HepG2 (cell line): ENCODE data around the gene IL1RAP. TPM values are rescaled to one million over a fixed set of nuclear protein-coding genes. Genes with fewer than 3 reads are reported as not detected.

Experiments
- BCL6 ChIP-seq: IDR thresholded peaks from 2 replicates; pipeline ENCODE4 v1.6.1; 2016; ENCODE audit warnings: missing genetic modification reagents, missing compliant biosample characterization
- FLYWCH1 ChIP-seq: sonication (generic); formaldehyde crosslinking; IDR thresholded peaks from 2 replicates; pipeline ENCODE4 v1.8.1; 2023; ENCODE audit warnings: mild to moderate bottlenecking, missing genetic modification reagents
- KAT7 ChIP-seq: IDR thresholded peaks from 2 replicates; pipeline ENCODE4 v1.6.1; 2018; ENCODE audit warnings: borderline replicate concordance, missing compliant biosample characterization
- MIER2 ChIP-seq: IDR thresholded peaks from 2 replicates; pipeline ENCODE4 v1.6.1; 2016; ENCODE audit warnings: missing biosample characterization, missing genetic modification reagents
- PPARG ChIP-seq: conservative IDR thresholded peaks from 2 replicates; pipeline ENCODE4 v1.6.1; 2016; ENCODE audit warnings: missing biosample characterization, missing genetic modification reagents
- SALL2 ChIP-seq: sonication (generic); formaldehyde crosslinking; IDR thresholded peaks from 2 replicates; pipeline ENCODE4 v1.8.1; 2023; ENCODE audit warnings: mild to moderate bottlenecking, missing genetic modification reagents, inconsistent platforms
- ZNF879 ChIP-seq: sonication (generic); formaldehyde crosslinking; IDR thresholded peaks from 2 replicates; pipeline ENCODE4 v1.8.1; 2023; ENCODE audit warnings: missing genetic modification reagents
- polyA plus RNA-seq, 8 experiments: library from polyadenylated mRNA; depleted of rRNA in 3 of 8; stranded (reverse) in 7 of 8; unstranded in 1 of 8; fragments of >200 nt; fragmentation: Illumina TruSeq in 4 of 8; extraction: Trizol in 4 of 8; gene quantifications; 2 replicates each; pipeline versions ENCODE4 v1.2.1 to v1.2.3, GENCODE V29; 2011 to 2016; ENCODE audit warnings: low read depth in 4 of 8, missing spikeins in 1 of 8, mixed read lengths in 1 of 8; ENCODE audit not compliant: insufficient read depth in 1 of 8
- total RNA-seq, 5 experiments: library from RNA; depleted of rRNA; stranded (reverse); fragments of >200 nt; fragmentation: Illumina TruSeq; extraction: Trizol; gene quantifications; 2 replicates each; pipeline ENCODE4 v1.2.3, GENCODE V29; 2016; ENCODE audit warnings: low read depth in 1 of 5
- TF ChIP-seq, protein P1 (sequence below), 2 experiments: sonication (generic) in 1 of 2; formaldehyde crosslinking in 1 of 2; IDR thresholded peaks; 2 replicates each; pipeline versions ENCODE4 v1.5.1 to v1.6.1; 2011 to 2020; ENCODE audit warnings: borderline replicate concordance in 1 of 2, low read depth in 1 of 2, low read length in 1 of 2, mild to moderate bottlenecking in 1 of 2, missing genetic modification reagents in 1 of 2, moderate library complexity in 1 of 2
- TF ChIP-seq, protein P2 (sequence below): sonication (generic); formaldehyde crosslinking; IDR thresholded peaks from 2 replicates; pipeline ENCODE4 v1.8.0; 2022; ENCODE audit warnings: missing genetic modification reagents, mild to moderate bottlenecking, moderate library complexity, borderline replicate concordance
- TF ChIP-seq, protein P3 (sequence below): IDR thresholded peaks from 2 replicates; pipeline ENCODE4 v1.6.1; 2016; ENCODE audit warnings: low read depth, borderline replicate concordance

IL1RAP gene
- total and polyA plus RNA-seq, 2 of the 13 experiments (the other 11 are each of a cell fraction or from before 2014, with no cell fraction given), result 18.3 to 54.9 TPM

DNA sequence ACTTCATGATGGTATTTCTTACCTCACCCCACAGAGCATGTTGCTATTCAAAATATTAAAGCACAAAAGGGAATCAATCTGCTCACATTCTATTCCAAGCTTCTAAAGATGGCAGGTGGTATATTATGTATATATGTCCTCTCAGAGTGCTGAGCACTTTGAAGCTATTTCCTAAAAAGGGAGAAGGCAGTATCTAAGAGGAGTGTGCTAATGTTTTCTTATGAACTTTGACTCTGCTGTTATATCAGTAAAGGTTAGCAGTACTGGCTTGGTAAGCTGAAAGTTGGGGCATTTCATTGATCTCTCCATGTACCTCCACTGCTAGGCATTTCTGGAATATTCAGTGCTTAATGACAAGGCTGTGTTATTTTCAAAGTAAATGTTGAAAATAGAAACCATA, 43.4 kb downstream of the IL1RAP start (continued):
- TF ChIP-seq, protein P1, sequence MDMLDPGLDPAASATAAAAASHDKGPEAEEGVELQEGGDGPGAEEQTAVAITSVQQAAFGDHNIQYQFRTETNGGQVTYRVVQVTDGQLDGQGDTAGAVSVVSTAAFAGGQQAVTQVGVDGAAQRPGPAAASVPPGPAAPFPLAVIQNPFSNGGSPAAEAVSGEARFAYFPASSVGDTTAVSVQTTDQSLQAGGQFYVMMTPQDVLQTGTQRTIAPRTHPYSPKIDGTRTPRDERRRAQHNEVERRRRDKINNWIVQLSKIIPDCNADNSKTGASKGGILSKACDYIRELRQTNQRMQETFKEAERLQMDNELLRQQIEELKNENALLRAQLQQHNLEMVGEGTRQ (IDR thresholded peaks at IDR 0.05; ENCODE audit: low read depth, low read length), result no peak
- TF ChIP-seq, protein P1 (CRISPR knock-in tag; IDR thresholded peaks at IDR 0.05; ENCODE audit: borderline replicate concordance), result no peak
- TF ChIP-seq PPARG (CRISPR knock-in tag) (0 out of 2 replicates have a peak, but pooled peaks have one; percentile 13), MIER2 (no peak), SALL2 (CRISPR knock-in tag) (no peak), BCL6 (CRISPR knock-in tag) (peak; percentile 53; the same call in 1 of the 2 replicates), FLYWCH1 (CRISPR knock-in tag) (no peak), KAT7 (CRISPR knock-in tag) (no peak), ZNF879 (CRISPR knock-in tag) (no peak)
- TF ChIP-seq, protein P2, sequence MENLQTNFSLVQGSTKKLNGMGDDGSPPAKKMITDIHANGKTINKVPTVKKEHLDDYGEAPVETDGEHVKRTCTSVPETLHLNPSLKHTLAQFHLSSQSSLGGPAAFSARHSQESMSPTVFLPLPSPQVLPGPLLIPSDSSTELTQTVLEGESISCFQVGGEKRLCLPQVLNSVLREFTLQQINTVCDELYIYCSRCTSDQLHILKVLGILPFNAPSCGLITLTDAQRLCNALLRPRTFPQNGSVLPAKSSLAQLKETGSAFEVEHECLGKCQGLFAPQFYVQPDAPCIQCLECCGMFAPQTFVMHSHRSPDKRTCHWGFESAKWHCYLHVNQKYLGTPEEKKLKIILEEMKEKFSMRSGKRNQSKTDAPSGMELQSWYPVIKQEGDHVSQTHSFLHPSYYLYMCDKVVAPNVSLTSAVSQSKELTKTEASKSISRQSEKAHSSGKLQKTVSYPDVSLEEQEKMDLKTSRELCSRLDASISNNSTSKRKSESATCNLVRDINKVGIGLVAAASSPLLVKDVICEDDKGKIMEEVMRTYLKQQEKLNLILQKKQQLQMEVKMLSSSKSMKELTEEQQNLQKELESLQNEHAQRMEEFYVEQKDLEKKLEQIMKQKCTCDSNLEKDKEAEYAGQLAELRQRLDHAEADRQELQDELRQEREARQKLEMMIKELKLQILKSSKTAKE, result no peak
- TF ChIP-seq, protein P3, sequence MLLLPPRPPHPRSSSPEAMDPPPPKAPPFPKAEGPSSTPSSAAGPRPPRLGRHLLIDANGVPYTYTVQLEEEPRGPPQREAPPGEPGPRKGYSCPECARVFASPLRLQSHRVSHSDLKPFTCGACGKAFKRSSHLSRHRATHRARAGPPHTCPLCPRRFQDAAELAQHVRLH (CRISPR knock-in tag), result no peak
